MG63 (cell line): Measurements from ENCODE around the gene STK39. TPM values are rescaled to one million over a fixed set of nuclear protein-coding genes. Genes with fewer than 3 reads are reported as not detected.

Experiments used
- DNase-seq: peaks from one replicate; pipeline ENCODE4 v3.0.0-alpha.2; 2020
- H3K27me3 ChIP-seq: fragments of 250-450 bp; sonication (Bioruptor Pico); 2 replicates; pipeline ENCODE4 v1.5.1; 2020; ENCODE audit warnings: mild to moderate bottlenecking, moderate library complexity
- H3K36me3 ChIP-seq: fragments of 250-450 bp; sonication (Bioruptor Pico); 2 replicates; pipeline ENCODE4 v1.5.1; 2020; ENCODE audit warnings: mild to moderate bottlenecking, moderate library complexity
- H3K4me3 ChIP-seq: fragments of 250-450 bp; sonication (Bioruptor Pico); 2 replicates; pipeline ENCODE4 v1.5.1; 2020; ENCODE audit warnings: mild to moderate bottlenecking, moderate library complexity
- H3K9me3 ChIP-seq: fragments of 250-450 bp; sonication (Bioruptor Pico); 2 replicates; pipeline ENCODE4 v1.5.1; 2020; ENCODE audit warnings: mild to moderate bottlenecking, moderate library complexity
- total RNA-seq: library from RNA; depleted of rRNA; stranded (reverse); fragments of >200 nt; shearing (Covaris generic); gene quantifications from 2 replicates; pipeline ENCODE4 v1.2.3, GENCODE V29; 2014; ENCODE audit warnings: low replicate concordance

Gene STK39
- total RNA-seq, 1 experiment from 2014 or later, result 28.1 TPM

- DNase-seq, result no peak
- Histone ChIP-seq H3K4me3 (no peak overlapping the region), H3K36me3 (no peaks in the 10 kb centered on the region), H3K9me3 (no peaks in the 10 kb centered on the region), H3K27me3 (no peaks in the 10 kb centered on the region)
These were observed 301.6 kb downstream of the STK39 start for GRCh38 chr2:167945660-167946368.

- Histone ChIP-seq H3K9me3 (no peaks in the 10 kb centered on the region), H3K36me3 (no peaks in the 10 kb centered on the region), H3K4me3 (no peak overlapping the region), H3K27me3 (no peaks in the 10 kb centered on the region)
- DNase-seq, result peak; percentile 33
These were observed 302.4 kb downstream of the STK39 start for GRCh38 chr2:167944825-167945659.

GRCh38 chr2:167943897-167944296 lies 303.5 kb downstream of the STK39 start:
- Histone ChIP-seq H3K9me3 (no peaks in the 10 kb centered on the region), H3K4me3 (no peak overlapping the region), H3K27me3 (no peaks in the 10 kb centered on the region), H3K36me3 (no peaks in the 10 kb centered on the region)
- DNase-seq, result no peak

GRCh38 chr2:167943368-167943767 lies 304.0 kb downstream of the STK39 start:
- H3K27me3 ChIP-seq, result no peaks in the 10 kb centered on the region
- no peak overlapping the region for H3K4me3 ChIP-seq
- H3K9me3 ChIP-seq, result no peaks in the 10 kb centered on the region
- no peaks in the 10 kb centered on the region for H3K36me3 ChIP-seq
- DNase-seq, result no peak

GRCh38 chr2:167942366-167943081 lies 304.9 kb downstream of the STK39 start:
- Histone ChIP-seq H3K27me3 (no peaks in the 10 kb centered on the region), H3K4me3 (no peak overlapping the region), H3K9me3 (no peaks in the 10 kb centered on the region), H3K36me3 (no peaks in the 10 kb centered on the region)
- no peak for DNase-seq

GRCh38 chr2:167941604-167942003 lies 305.8 kb downstream of the STK39 start:
- H3K9me3 ChIP-seq, result no peaks in the 10 kb centered on the region
- no peaks in the 10 kb centered on the region for H3K27me3 ChIP-seq
- H3K4me3 ChIP-seq, result no peak overlapping the region
- H3K36me3 ChIP-seq, result no peaks in the 10 kb centered on the region
- no peak for DNase-seq

- no peaks in the 10 kb centered on the region for H3K9me3 ChIP-seq
These were observed 306.5 kb downstream of the STK39 start for GRCh38 chr2:167940734-167941507.

GRCh38 chr2:167940346-167940725 lies 307.1 kb downstream of the STK39 start:
- DNase-seq, result no peak

More at GRCh38 chr2:167940734-167941507, 306.5 kb downstream of the STK39 start:
- Histone ChIP-seq H3K4me3 (no peak overlapping the region), H3K27me3 (no peaks in the 10 kb centered on the region), H3K36me3 (no peaks in the 10 kb centered on the region)
- DNase-seq, result no peak

GRCh38 chr2:167939514-167940345 lies 307.7 kb downstream of the STK39 start:
- Histone ChIP-seq H3K27me3 (no peaks in the 10 kb centered on the region), H3K36me3 (no peaks in the 10 kb centered on the region), H3K4me3 (no peak overlapping the region), H3K9me3 (no peaks in the 10 kb centered on the region)
- no peak for DNase-seq

More at GRCh38 chr2:167940346-167940725, 307.1 kb downstream of the STK39 start:
- no peaks in the 10 kb centered on the region for H3K27me3 ChIP-seq
- no peak overlapping the region for H3K4me3 ChIP-seq
- H3K9me3 ChIP-seq, result no peaks in the 10 kb centered on the region
- no peaks in the 10 kb centered on the region for H3K36me3 ChIP-seq

- H3K27me3 ChIP-seq, result no peaks in the 10 kb centered on the region
- H3K4me3 ChIP-seq, result no peak overlapping the region
- H3K36me3 ChIP-seq, result no peaks in the 10 kb centered on the region
- no peak for DNase-seq
- no peaks in the 10 kb centered on the region for H3K9me3 ChIP-seq
These were observed 310.0 kb downstream of the STK39 start for GRCh38 chr2:167937403-167937802.

GRCh38 chr2:167935803-167936110 lies 311.6 kb downstream of the STK39 start:
- H3K4me3 ChIP-seq, result no peak overlapping the region
- no peak for DNase-seq

GRCh38 chr2:167933097-167933814 lies 314.1 kb downstream of the STK39 start:
- Histone ChIP-seq H3K4me3 (no peak overlapping the region), H3K9me3 (no peaks in the 10 kb centered on the region), H3K36me3 (no peaks in the 10 kb centered on the region), H3K27me3 (no peaks in the 10 kb centered on the region)
- no peak for DNase-seq

More at GRCh38 chr2:167935803-167936110, 311.6 kb downstream of the STK39 start:
- H3K27me3 ChIP-seq, result no peaks in the 10 kb centered on the region
- H3K9me3 ChIP-seq, result no peaks in the 10 kb centered on the region
- no peaks in the 10 kb centered on the region for H3K36me3 ChIP-seq

- no peaks in the 10 kb centered on the region for H3K9me3 ChIP-seq
- no peaks in the 10 kb centered on the region for H3K27me3 ChIP-seq
- H3K4me3 ChIP-seq, result no peak overlapping the region
- DNase-seq, result no peak
- H3K36me3 ChIP-seq, result no peaks in the 10 kb centered on the region
These were observed 315.2 kb downstream of the STK39 start for GRCh38 chr2:167932123-167932693.

GRCh38 chr2:167929484-167929883 lies 317.9 kb downstream of the STK39 start:
- no peaks in the 10 kb centered on the region for H3K9me3 ChIP-seq
- DNase-seq, result no peak
- H3K36me3 ChIP-seq, result no peaks in the 10 kb centered on the region
- H3K27me3 ChIP-seq, result no peaks in the 10 kb centered on the region
- no peak overlapping the region for H3K4me3 ChIP-seq

GRCh38 chr2:167928434-167928833 lies 319.0 kb downstream of the STK39 start:
- Histone ChIP-seq H3K4me3 (no peak overlapping the region), H3K9me3 (no peaks in the 10 kb centered on the region), H3K27me3 (no peaks in the 10 kb centered on the region), H3K36me3 (no peaks in the 10 kb centered on the region)
- DNase-seq, result no peak
